ENCODE measurements around the gene LCP2.

DNA sequence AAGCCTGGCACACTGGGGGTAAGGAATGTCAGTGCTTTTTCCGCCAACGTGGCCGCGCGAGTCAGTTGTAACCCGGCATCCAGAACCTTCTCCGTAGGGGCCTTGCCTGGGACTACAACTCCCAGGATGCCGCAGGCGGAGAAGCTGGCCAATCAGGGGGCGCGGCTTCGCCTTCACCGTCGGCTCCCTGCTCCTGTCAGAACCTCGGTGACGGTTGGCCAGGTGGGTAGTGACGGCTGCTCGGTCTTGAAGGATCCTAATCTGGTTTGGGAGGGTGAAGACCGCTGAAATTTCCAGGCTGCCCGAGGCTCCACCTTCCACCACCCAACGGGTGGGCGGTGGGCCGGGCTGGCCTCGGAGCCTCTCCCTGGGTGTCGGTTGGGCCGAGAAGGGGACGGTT, 64.8 kb downstream of the LCP2 start, which contains the start of gene C5orf58:
- TF ChIP-seq POLR2A (IDR thresholded peaks at IDR 0.05): no peak
- TF ChIP-seq, protein P1, sequence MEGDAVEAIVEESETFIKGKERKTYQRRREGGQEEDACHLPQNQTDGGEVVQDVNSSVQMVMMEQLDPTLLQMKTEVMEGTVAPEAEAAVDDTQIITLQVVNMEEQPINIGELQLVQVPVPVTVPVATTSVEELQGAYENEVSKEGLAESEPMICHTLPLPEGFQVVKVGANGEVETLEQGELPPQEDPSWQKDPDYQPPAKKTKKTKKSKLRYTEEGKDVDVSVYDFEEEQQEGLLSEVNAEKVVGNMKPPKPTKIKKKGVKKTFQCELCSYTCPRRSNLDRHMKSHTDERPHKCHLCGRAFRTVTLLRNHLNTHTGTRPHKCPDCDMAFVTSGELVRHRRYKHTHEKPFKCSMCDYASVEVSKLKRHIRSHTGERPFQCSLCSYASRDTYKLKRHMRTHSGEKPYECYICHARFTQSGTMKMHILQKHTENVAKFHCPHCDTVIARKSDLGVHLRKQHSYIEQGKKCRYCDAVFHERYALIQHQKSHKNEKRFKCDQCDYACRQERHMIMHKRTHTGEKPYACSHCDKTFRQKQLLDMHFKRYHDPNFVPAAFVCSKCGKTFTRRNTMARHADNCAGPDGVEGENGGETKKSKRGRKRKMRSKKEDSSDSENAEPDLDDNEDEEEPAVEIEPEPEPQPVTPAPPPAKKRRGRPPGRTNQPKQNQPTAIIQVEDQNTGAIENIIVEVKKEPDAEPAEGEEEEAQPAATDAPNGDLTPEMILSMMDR (IDR thresholded peaks at IDR 0.05): no peak
